ENCODE data around the gene CATSPERE. TPM values are rescaled to one million over a fixed set of nuclear protein-coding genes. Genes with fewer than 3 reads are reported as not detected.

CATSPERE gene, protein sequence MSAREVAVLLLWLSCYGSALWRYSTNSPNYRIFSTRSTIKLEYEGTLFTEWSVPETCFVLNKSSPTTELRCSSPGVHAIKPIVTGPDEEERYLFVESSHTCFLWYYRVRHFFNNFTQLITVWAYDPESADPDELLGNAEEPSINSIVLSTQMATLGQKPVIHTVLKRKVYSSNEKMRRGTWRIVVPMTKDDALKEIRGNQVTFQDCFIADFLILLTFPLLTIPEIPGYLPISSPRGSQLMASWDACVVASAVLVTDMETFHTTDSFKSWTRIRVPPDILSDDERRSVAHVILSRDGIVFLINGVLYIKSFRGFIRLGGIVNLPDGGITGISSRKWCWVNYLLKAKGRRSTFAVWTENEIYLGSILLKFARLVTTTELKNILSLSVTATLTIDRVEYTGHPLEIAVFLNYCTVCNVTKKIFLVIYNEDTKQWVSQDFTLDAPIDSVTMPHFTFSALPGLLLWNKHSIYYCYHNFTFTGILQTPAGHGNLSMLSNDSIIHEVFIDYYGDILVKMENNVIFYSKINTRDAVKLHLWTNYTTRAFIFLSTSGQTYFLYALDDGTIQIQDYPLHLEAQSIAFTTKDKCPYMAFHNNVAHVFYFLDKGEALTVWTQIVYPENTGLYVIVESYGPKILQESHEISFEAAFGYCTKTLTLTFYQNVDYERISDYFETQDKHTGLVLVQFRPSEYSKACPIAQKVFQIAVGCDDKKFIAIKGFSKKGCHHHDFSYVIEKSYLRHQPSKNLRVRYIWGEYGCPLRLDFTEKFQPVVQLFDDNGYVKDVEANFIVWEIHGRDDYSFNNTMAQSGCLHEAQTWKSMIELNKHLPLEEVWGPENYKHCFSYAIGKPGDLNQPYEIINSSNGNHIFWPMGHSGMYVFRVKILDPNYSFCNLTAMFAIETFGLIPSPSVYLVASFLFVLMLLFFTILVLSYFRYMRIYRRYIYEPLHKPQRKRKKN
- total RNA-seq = 0.94 TPM

DNA sequence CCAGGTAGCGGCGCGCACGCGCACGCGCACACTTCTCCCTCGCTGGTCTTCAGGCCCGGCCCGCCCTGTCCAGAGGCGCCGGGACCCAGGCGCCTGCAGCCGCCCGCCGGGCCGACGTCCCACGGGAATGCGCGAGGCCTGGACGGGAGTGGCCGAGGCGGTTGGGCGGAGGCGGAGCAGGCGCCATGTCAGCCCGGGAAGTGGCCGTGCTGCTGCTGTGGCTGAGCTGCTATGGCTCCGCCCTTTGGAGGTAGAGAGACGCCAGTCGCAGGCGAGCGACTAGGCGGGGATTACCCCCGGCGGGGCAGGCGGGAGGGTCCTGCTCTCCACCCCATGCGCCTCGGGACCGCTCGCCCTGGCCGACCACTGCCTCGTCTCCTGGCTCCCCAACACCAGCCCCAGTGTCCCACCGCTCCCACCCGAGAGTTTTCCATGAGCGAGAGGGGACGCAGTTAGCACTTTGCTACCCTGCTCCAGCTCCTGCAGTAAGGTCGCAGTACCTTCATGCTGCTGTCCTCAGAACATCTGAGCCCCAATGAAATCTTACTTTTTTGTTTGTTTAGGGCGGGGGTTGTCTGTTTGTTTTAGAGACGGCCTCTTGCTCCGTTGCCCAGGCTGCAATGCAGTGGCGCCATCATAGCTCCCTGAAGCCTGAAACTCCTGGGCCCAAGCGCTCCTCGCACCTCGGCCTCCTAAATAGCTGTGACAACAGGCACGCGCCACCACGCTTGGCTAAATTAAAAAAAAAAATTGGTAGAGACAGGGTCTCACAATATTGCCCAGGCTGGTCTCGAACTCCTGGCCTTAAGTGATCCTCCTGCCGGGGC is at the start of gene CATSPERE:
Gene CATSPERE, plus strand, starts transcription at position 29 of the 827 bp plus-strand sequence. Its CDS starts 157 bp downstream, at position 186.

DNA sequence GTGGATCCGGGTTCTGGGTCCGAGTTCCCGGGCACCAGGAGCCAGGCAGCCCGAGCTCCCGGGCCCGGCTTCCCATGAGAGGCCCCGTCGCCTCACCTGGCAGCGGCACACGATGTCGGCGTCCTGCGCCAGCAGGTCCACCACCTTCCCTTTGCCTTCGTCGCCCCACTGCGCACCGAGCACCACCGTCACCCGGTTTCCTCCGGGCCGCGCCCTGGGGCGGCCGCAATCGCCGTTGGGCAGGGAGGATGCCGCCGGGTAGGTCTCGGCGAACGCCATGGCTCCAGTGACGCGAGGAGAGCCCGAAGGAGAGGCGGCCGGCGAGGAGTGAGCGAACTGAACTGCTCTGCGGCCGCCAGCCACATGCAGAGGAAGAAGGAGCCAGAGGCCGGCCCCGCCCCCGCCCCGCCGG is 9.5 kb upstream of the CATSPERE start, which contains the start of gene ADSS2:
Gene ADSS2, minus strand, starts transcription at position 371 of the 412 bp plus-strand sequence. Its CDS starts 92 bp downstream, at position 279.

DNA sequence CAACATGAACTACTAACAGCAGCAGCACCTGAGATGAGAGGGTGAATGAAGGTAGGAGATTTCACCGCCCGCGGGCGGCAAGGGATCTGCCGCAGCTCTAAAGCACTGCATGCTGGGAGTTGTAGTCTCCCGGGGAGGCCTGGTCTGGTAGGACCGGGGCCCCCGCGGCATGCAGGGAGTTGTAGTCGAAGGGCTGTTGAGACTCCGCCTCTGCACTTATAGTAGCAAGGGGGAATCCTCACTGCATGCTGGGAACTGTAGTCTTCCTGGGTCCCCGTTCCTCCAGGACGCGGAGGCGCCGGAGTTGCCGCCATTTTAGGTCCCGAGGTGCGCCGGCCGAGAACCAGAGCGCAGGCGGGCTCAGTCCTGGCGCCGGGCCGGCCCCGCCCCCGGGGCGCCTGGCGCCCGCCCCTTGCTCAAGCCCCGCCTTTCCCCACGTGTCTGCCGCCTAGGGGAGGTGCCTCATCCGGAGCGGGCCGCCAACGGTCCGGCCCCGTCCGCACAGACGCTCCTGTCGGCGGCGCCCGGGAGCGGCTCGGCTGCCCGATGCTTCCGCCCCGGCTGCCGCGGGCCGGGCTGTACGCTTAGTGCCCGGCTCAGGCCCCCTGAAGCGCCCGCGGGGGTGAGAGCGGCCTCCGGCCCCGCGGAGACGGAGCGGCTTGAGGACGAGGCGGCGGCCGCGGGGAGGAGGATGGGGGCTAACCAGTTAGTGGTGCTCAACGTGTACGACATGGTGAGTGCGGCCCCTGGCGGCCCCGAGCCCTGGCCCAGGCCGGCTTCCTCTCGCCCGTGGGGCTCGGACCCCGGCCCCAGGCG is 191.8 kb downstream of the CATSPERE start, which contains the start of gene DESI2:
Gene DESI2, plus strand, starts transcription at position 504 of the 816 bp plus-strand sequence. Its CDS starts 188 bp downstream, at position 692.

Small RNAs within 50 kb of the gene (small RNA-seq; reads per million reads assigned to genes)
- gene CYCSP5 (ENCODE audit: low replicate concordance) = not detected

Other genes starting within 250 kb of the CATSPERE start
- 65.7 TPM for gene ADSS2, start 9.4 kb upstream of the CATSPERE start, total RNA-seq
- 33.5 TPM for gene DESI2, start 191.9 kb downstream of the CATSPERE start, total RNA-seq

Measured in parietal lobe (tissue), 2 donors.